ENCODE data around the gene EPS8L2.
A peak's percentile ranks its signal among the peaks of the same experiment; 100 is the strongest.

Gene EPS8L2

GRCh38 chr11:693415-693831 lies 12.6 kb upstream of the EPS8L2 start:
- no peak for TF ChIP-seq CTCF (IDR thresholded peaks at IDR 0.05; ENCODE audit: control extremely low read depth, extremely low read depth, low read depth, missing control alignments)
- POLR2A ChIA-PET, result interaction anchor here (0.6 kb wide), 1 partner anchor 52 kb away, joined by 6 read pairs; no protein-coding TSS in a partner anchor
- no peak for DNase-seq (ENCODE audit: extremely low spot score)
- CTCF ChIA-PET, result interaction anchor here (1.0 to 5.4 kb wide), 4 partner anchors 11 to 33 kb away, joined by 3 to 47 read pairs (median 6); no protein-coding TSS in a partner anchor

DNA sequence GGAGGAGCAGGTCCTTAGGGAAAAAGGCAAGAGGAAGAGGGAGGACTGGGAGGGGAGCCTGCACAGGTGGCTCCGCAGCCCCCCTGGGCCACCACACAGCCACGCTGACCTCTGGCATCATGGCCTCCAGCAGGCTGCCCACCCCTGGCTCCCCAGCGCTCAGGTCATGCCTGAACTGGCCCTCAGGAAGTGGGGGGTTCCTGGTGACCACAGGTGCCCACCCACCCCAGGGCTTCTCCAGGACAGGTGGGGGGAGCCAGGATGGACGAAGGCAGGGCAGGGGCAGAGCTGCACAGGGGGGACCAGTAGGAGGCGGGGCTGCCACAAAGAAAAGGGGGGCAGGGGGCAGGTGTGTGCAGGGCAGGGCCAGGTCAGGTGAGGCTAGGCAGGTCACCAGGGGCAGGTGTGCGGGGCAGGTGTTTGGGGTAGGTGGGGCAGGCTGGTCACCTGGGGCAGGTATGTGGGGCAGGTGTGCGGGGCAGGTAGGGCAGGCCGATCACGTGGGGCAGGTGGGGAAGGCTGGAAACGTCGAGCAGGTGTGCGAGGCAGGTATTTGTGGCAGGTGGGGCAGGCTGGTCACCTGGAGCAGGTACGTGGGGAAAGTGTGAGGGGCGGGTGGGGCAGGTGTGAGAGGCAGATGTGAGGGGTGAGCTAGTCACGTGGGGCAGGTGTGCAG lies 12.0 kb upstream of the EPS8L2 start:
- POLR2A ChIA-PET, result interaction anchor here (0.6 kb wide), 2 partner anchors 51 to 55 kb away, joined by 4 to 6 read pairs; no protein-coding TSS in a partner anchor
- CTCF ChIA-PET, result interaction anchor here (1.0 to 5.4 kb wide), 5 partner anchors 11 to 103 kb away, joined by 3 to 47 read pairs (median 4); no protein-coding TSS in a partner anchor
- DNase-seq (ENCODE audit: extremely low spot score), result no peak
- no peak for TF ChIP-seq CTCF (IDR thresholded peaks at IDR 0.05; ENCODE audit: control extremely low read depth, extremely low read depth, low read depth, missing control alignments)

DNA sequence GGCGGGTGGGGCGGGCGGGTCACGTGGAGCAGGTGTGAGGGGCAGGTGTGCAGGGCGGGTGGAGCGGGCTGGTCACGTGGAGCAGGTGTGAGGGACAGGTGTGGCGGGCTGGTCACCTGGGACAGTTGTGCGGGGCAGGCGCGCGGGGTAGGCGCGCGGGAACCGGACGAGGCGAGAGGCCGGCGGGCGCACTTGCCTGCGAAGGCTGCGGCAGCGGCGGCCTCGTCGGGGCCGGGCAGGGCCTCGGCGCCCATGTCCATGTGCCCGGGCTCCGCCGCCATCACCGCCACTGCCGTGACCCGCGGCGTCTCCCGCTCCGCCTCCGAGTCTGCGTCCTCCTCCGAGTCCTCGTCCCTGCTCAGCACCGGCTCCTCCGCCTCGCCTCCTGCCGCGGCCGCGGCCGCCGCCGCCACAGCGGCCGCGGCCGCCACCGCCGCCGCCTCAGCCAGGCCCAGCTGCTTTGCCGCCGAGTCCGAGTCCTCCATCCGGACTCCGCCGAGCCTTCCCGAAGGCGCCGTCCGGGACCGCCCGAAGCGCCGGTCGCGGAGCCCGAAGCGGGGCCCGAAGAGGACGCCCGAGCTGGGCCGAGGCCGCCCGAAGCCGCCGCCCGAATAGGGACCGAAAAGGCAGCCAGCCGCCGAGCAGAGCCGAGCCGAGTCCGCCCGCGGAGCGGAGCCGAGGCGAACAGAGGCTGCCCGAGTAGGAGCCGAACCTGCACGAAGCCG lies 11.3 kb upstream of the EPS8L2 start, which contains the start of gene DEAF1:
DEAF1 (minus strand) TSS at position 660 of the 725 bp plus-strand sequence; CDS start at position 485, 175 bp downstream.
- ChIA-PET POLR2A (interaction anchor here (0.6 kb wide), 2 partner anchors 55 to 125 kb away, joined by 3 to 4 read pairs; no protein-coding TSS in a partner anchor), CTCF (interaction anchor here (1.2 to 5.4 kb wide), 8 partner anchors 10 to 176 kb away, joined by 3 to 47 read pairs (median 6); no protein-coding TSS in a partner anchor)
- peak; percentile 96 for DNase-seq (ENCODE audit: extremely low spot score)
- TF ChIP-seq CTCF (IDR thresholded peaks at IDR 0.05; ENCODE audit: control extremely low read depth, extremely low read depth, low read depth, missing control alignments), result no peak

DNA sequence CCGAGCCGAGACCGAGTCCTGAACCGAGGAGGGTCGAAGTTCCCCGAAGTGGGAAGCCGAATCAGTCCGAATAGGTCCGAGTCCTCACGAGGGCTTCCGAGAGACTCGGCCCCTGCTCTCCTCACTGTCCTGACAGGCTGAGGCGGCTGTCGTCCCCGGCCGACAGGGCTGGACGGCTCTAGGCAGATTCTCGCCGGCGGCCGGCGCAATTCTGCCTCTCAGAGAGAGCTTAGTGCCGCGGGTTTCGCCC lies 10.8 kb upstream of the EPS8L2 start:
- no peak for TF ChIP-seq CTCF (IDR thresholded peaks at IDR 0.05; ENCODE audit: control extremely low read depth, extremely low read depth, low read depth, missing control alignments)
- POLR2A ChIA-PET, result no interaction called here
- DNase-seq (ENCODE audit: extremely low spot score), result no peak
- CTCF ChIA-PET, result interaction anchor here (1.2 to 5.4 kb wide), 10 partner anchors 9 to 176 kb away, joined by 3 to 47 read pairs (median 4); no protein-coding TSS in a partner anchor

- ChIA-PET CTCF (interaction anchor here (0.5 to 5.4 kb wide), 18 partner anchors 9 to 247 kb away, joined by 3 to 47 read pairs (median 4); partner anchors contain the start of gene CD151), POLR2A (interaction anchor here (0.8 kb wide), 1 partner anchor 100 kb away, joined by 3 read pairs; no protein-coding TSS in a partner anchor)
- peak; percentile 94 for DNase-seq (ENCODE audit: extremely low spot score)
- TF ChIP-seq CTCF (IDR thresholded peaks at IDR 0.05; ENCODE audit: control extremely low read depth, extremely low read depth, low read depth, missing control alignments), result no peak
Observed at GRCh38 chr11:695538-696248, 10.3 kb upstream of the EPS8L2 start, which contains the start of gene TMEM80. Gene TMEM80, plus strand, starts transcription at chr11:695816. Its CDS starts 12 bp downstream, at chr11:695828.

All from GM10248 (cell line).